ENCODE results near the gene GPRASP1. TPM values are rescaled to one million over a fixed set of nuclear protein-coding genes. Genes with fewer than 3 reads are reported as not detected.
A peak's percentile ranks its signal among the peaks of the same experiment; 100 is the strongest.

GPRASP1 gene
- total and polyA plus RNA-seq, 2 of the 13 experiments (the other 11 are each of a cell fraction or from before 2014, with no cell fraction given): 0.38 to 1.4 TPM

- H3K4me3 ChIP-seq (replicated peaks in 1 of 3; ENCODE audit: insufficient read depth in 1 of 3, low read depth in 2 of 3, low read length in 3 of 3): no peak overlapping the region
- FAIRE-seq (no peak), ATAC-seq (no peak), DNase-seq (ENCODE audit: low spot score) (no peak)
- POLR2A ChIA-PET: no interaction called here
- H2AFZ ChIP-seq (ENCODE audit: low read length): no peak overlapping the region
- WGBS (ENCODE audit: low lambda C conversion rate): 100% methylated on average over 1 of the region's 1 CpG
- H3K36me3 ChIP-seq (replicated peaks in 1 of 2; ENCODE audit: control insufficient read depth in 1 of 2, insufficient read depth in 2 of 2, low read length in 2 of 2): peaks cover 1 to 4% of the 10 kb centered on the region in 2 experiments; a peak in 2 of 5 replicates
- in situ Hi-C loops (cut with HindIII; ENCODE audit: extremely low pct_ligation_motif_present, low pct_unique_long_range_greater_than_20kb): no loop called here
- no TSS peak for BruUV-seq (replicated peaks)
- intact Hi-C loops (cut with micrococcal nuclease; ENCODE audit: unreplicated experiment): no loop called here
- peaks cover 2% of the 10 kb centered on the region; the same call in 1 of the 2 replicates for H4K20me1 ChIP-seq (ENCODE audit: insufficient read depth, low read length)
- H3K9ac ChIP-seq (ENCODE audit: insufficient read depth, low read depth, low read length): no peak overlapping the region
- H3K4me2 ChIP-seq (ENCODE audit: low read depth, low read length): no peak overlapping the region
- no peak for TF ChIP-seq BORCS8-MEF2B (CRISPR knock-in tag; IDR thresholded peaks at IDR 0.05)
- peak; percentile 56 for TF ChIP-seq ATF7 (IDR thresholded peaks at IDR 0.05)
- TF ChIP-seq ATF7 (CRISPR knock-in tag; IDR thresholded peaks at IDR 0.05): no peak
- no peaks in the 10 kb centered on the region for H3K9me3 ChIP-seq (ENCODE audit: low read length)
- H3K79me2 ChIP-seq (ENCODE audit: insufficient read depth, low read length): no peaks in the 10 kb centered on the region
- no peaks in the 10 kb centered on the region for H3K27me3 ChIP-seq (ENCODE audit: control insufficient read depth in 1 of 2, insufficient read depth in 2 of 2, low read length in 2 of 2)
- H3K4me1 ChIP-seq (ENCODE audit: insufficient read depth, low read length): peaks cover 6% of the 10 kb centered on the region
- CTCF ChIA-PET (ENCODE audit: low intra/inter-chr PET ratio, low total read pairs): no interaction called here
- H3K27ac ChIP-seq (ENCODE audit: extremely low read length, insufficient read depth, low read length): no peak overlapping the region
Observed at GRCh38 chrX:102606115-102606514, 45.2 kb upstream of the GPRASP1 start.

GRCh38 chrX:102610905-102611304, 40.4 kb upstream of the GPRASP1 start:
- H2AFZ ChIP-seq (ENCODE audit: low read length): no peak overlapping the region
- H3K27me3 ChIP-seq (ENCODE audit: control insufficient read depth in 1 of 2, insufficient read depth in 2 of 2, low read length in 2 of 2): no peaks in the 10 kb centered on the region
- TF ChIP-seq ZBTB33 (CRISPR knock-in tag; IDR thresholded peaks at IDR 0.05): no peak
- no peak for TF ChIP-seq NFYC (CRISPR knock-in tag; IDR thresholded peaks at IDR 0.05)
- no peak for TF ChIP-seq SMARCE1 (IDR thresholded peaks at IDR 0.05; ENCODE audit: borderline replicate concordance)
- TF ChIP-seq KMT2A (CRISPR knock-in tag; IDR thresholded peaks at IDR 0.05): no peak
- TF ChIP-seq HNRNPUL1 (IDR thresholded peaks at IDR 0.05; ENCODE audit: low read depth, low read length): no peak
- TF ChIP-seq U2AF2 (IDR thresholded peaks at IDR 0.05; ENCODE audit: low read depth, low read length): no peak
- no peak for TF ChIP-seq KLF16 (CRISPR knock-in tag; IDR thresholded peaks at IDR 0.05)
- no peak for TF ChIP-seq PTBP1 (IDR thresholded peaks at IDR 0.05; ENCODE audit: low read depth, low read length, poor library complexity, severe bottlenecking)
- TF ChIP-seq MTF1 (CRISPR knock-in tag; IDR thresholded peaks at IDR 0.05): no peak
- TF ChIP-seq ZXDC (CRISPR knock-in tag; IDR thresholded peaks at IDR 0.05): no peak
- TF ChIP-seq SNAPC2 (CRISPR knock-in tag; IDR thresholded peaks at IDR 0.05): no peak
- TF ChIP-seq ZNF749 (CRISPR knock-in tag; IDR thresholded peaks at IDR 0.05; ENCODE audit: borderline replicate concordance): no peak
- H3K36me3 ChIP-seq (replicated peaks in 1 of 2; ENCODE audit: control insufficient read depth in 1 of 2, insufficient read depth in 2 of 2, low read length in 2 of 2): no peaks in the 10 kb centered on the region; a peak in 1 of 5 replicates
- H3K9ac ChIP-seq (ENCODE audit: insufficient read depth, low read depth, low read length): no peak overlapping the region
- ATAC-seq: no peak
- FAIRE-seq: no peak
- POLR2A ChIA-PET: no interaction called here
- no peak overlapping the region for H3K4me3 ChIP-seq (replicated peaks in 1 of 3; ENCODE audit: insufficient read depth in 1 of 3, low read depth in 2 of 3, low read length in 3 of 3)
- no peaks in the 10 kb centered on the region for H3K79me2 ChIP-seq (ENCODE audit: insufficient read depth, low read length)
- CTCF ChIA-PET (ENCODE audit: low intra/inter-chr PET ratio, low total read pairs): no interaction called here
- H3K27ac ChIP-seq (ENCODE audit: extremely low read length, insufficient read depth, low read length): no peak overlapping the region
- peaks cover 2% of the 10 kb centered on the region; the same call in 1 of the 2 replicates for H4K20me1 ChIP-seq (ENCODE audit: insufficient read depth, low read length)
- 96% methylated on average over 3 of the region's 4 CpGs for WGBS (ENCODE audit: low lambda C conversion rate)
- no peaks in the 10 kb centered on the region for H3K9me3 ChIP-seq (ENCODE audit: low read length)
- no TSS peak for BruUV-seq (replicated peaks)
- in situ Hi-C loops (cut with HindIII; ENCODE audit: extremely low pct_ligation_motif_present, low pct_unique_long_range_greater_than_20kb) (no loop called here), intact Hi-C loops (cut with micrococcal nuclease; ENCODE audit: unreplicated experiment) (no loop called here)
- no peaks in the 10 kb centered on the region for H3K4me1 ChIP-seq (ENCODE audit: insufficient read depth, low read length)
- DNase-seq (ENCODE audit: low spot score): no peak
- no peak overlapping the region for H3K4me2 ChIP-seq (ENCODE audit: low read depth, low read length)
